Fibroblast of skin of right quadriceps (primary cell): ENCODE results near the gene HSBP1L1.

Source experiments
- DNase-seq: peaks from one replicate; pipeline ENCODE4 v3.0.0-alpha.2; 2013

The HSBP1L1 gene

GRCh38 chr18:79964330-79965118 lies at the start of gene HSBP1L1:
Gene HSBP1L1, plus strand, starts transcription at chr18:79964643. Its CDS starts 93 bp downstream, at chr18:79964736.
- peak; percentile 26 for DNase-seq

GRCh38 chr18:79915161-79916127 lies 49.0 kb upstream of the HSBP1L1 start:
- DNase-seq, result no peak

GRCh38 chr18:79916128-79916494 lies 48.3 kb upstream of the HSBP1L1 start:
- DNase-seq, result no peak

GRCh38 chr18:79916546-79917168 lies 47.8 kb upstream of the HSBP1L1 start:
- DNase-seq, result no peak

GRCh38 chr18:79917169-79917852 lies 47.1 kb upstream of the HSBP1L1 start:
- no peak for DNase-seq

GRCh38 chr18:79917853-79918614 lies 46.4 kb upstream of the HSBP1L1 start:
- DNase-seq, result no peak

GRCh38 chr18:79918615-79919011 lies 45.8 kb upstream of the HSBP1L1 start:
- no peak for DNase-seq

GRCh38 chr18:79919089-79919488 lies 45.4 kb upstream of the HSBP1L1 start:
- DNase-seq, result no peak

- no peak for DNase-seq
These were observed 42.2 kb upstream of the HSBP1L1 start for GRCh38 chr18:79921984-79922965.

- DNase-seq, result no peak
These were observed 41.5 kb upstream of the HSBP1L1 start for GRCh38 chr18:79922971-79923411.

- no peak for DNase-seq
These were observed 40.4 kb upstream of the HSBP1L1 start for GRCh38 chr18:79923896-79924585.

GRCh38 chr18:79924814-79925731 lies 39.4 kb upstream of the HSBP1L1 start:
- DNase-seq, result no peak

- DNase-seq, result no peak
These were observed 38.1 kb upstream of the HSBP1L1 start for GRCh38 chr18:79926306-79926705.

GRCh38 chr18:79926715-79927606 lies 37.5 kb upstream of the HSBP1L1 start:
- DNase-seq, result no peak

- no peak for DNase-seq
These were observed 36.6 kb upstream of the HSBP1L1 start for GRCh38 chr18:79927607-79928562.

GRCh38 chr18:79928563-79928960 lies 35.9 kb upstream of the HSBP1L1 start:
- no peak for DNase-seq
